Stimulated activated CD8-positive, alpha-beta memory T cell treated with anti-CD3 and anti-CD28 coated beads, Interleukin-2, amount 100 ng/mL, for 48 hours (primary cell): ENCODE data around the gene MRPL58.
"Not testable (repeated sequence)": the region's sequence is repeated elsewhere in the genome, so short reads cannot be mapped to it uniquely, and the experiment has no call there.

Experiments
- DNase-seq, 2 donors: peaks; one replicate each; pipeline ENCODE4 v3.0.0-alpha.2; 2020; ENCODE audit warnings: low read depth in 2 of 2

Gene MRPL58

GRCh38 chr17:74987418-74987908 lies 25.0 kb upstream of the MRPL58 start, which contains the start of gene CDR2L:
TSS of gene CDR2L (plus strand) at chr17:74987632. CDS start at chr17:74988044, 412 bp downstream.
- peak; percentile 86 to 91 for DNase-seq

GRCh38 chr17:74987909-74988711 lies 24.4 kb upstream of the MRPL58 start:
- no peak for DNase-seq

GRCh38 chr17:74990581-74991105 lies 21.8 kb upstream of the MRPL58 start:
- no peak for DNase-seq

- DNase-seq = no peak
These were observed 20.2 kb upstream of the MRPL58 start for GRCh38 chr17:74992223-74992622.

GRCh38 chr17:74994440-74994839 lies 18.0 kb upstream of the MRPL58 start:
- DNase-seq = no peak

- no peak for DNase-seq
These were observed 16.6 kb upstream of the MRPL58 start for GRCh38 chr17:74995847-74996246.

GRCh38 chr17:74998783-74999182 lies 13.7 kb upstream of the MRPL58 start:
- DNase-seq = no peak

GRCh38 chr17:74999523-74999922 lies 12.9 kb upstream of the MRPL58 start:
- no peak for DNase-seq

GRCh38 chr17:75001915-75002843 lies 10.3 kb upstream of the MRPL58 start:
- no peak for DNase-seq

GRCh38 chr17:75003070-75003956 lies 9.2 kb upstream of the MRPL58 start:
- no peak for DNase-seq

- DNase-seq = no peak
These were observed 8.5 kb upstream of the MRPL58 start for GRCh38 chr17:75003957-75004355.

- no peak for DNase-seq
These were observed 8.1 kb upstream of the MRPL58 start for GRCh38 chr17:75004371-75004770.

- DNase-seq = no peak
These were observed 7.2 kb upstream of the MRPL58 start for GRCh38 chr17:75005291-75005690.

GRCh38 chr17:75006084-75006483 lies 6.4 kb upstream of the MRPL58 start:
- DNase-seq = not testable (repeated sequence)

GRCh38 chr17:75006653-75007052 lies 5.8 kb upstream of the MRPL58 start:
- no peak for DNase-seq

- DNase-seq = no peak
These were observed 4.1 kb upstream of the MRPL58 start for GRCh38 chr17:75008373-75008772.

- DNase-seq = no peak
These were observed 3.2 kb upstream of the MRPL58 start for GRCh38 chr17:75009139-75009724.

- DNase-seq = no peak
These were observed 1.6 kb upstream of the MRPL58 start for GRCh38 chr17:75010683-75011400.

GRCh38 chr17:75011401-75012095 lies 922 bp upstream of the MRPL58 start:
- no peak for DNase-seq

GRCh38 chr17:75012096-75012345 lies 449 bp upstream of the MRPL58 start:
- DNase-seq = no peak
